Esophagus squamous epithelium (tissue), 4 donors: ENCODE measurements around the gene ALDH18A1.

ENCODE experiments used
- CTCF ChIP-seq, 6 experiments: fragments of 450-650 bp in 4 of 6; fragments of 200-600 bp in 2 of 6; sonication (generic) in 2 of 6; IDR thresholded peaks; one replicate each; pipeline ENCODE4 v1.5.1; 2016 to 2019; ENCODE audit warnings: antibody characterized with exemption in 6 of 6, mild to moderate bottlenecking in 4 of 6, moderate library complexity in 4 of 6
- POLR2A ChIP-seq, 4 donors: fragments of 450-650 bp; IDR thresholded peaks; one replicate each; pipeline ENCODE4 v1.6.1; 2017; ENCODE audit warnings: antibody characterized with exemption in 4 of 4, mild to moderate bottlenecking in 4 of 4, moderate library complexity in 3 of 4

- TF ChIP-seq CTCF (IDR thresholded peaks at IDR 0.05) (no peak), POLR2A (IDR thresholded peaks at IDR 0.05) (no peak)
These were observed 45.8 kb downstream of the ALDH18A1 start for GRCh38 chr10:95610727-95611126.
